ENCODE results near the gene RPH3AL.

RPH3AL gene

GRCh38 chr17:296906-297690 lies 55.5 kb downstream of the RPH3AL start:
- no peak for DNase-seq

- DNase-seq, result no peak
Measured at GRCh38 chr17:296379-296778, 56.2 kb downstream of the RPH3AL start.

GRCh38 chr17:292531-293382 lies 59.9 kb downstream of the RPH3AL start:
- no peak for DNase-seq

- DNase-seq, result no peak
Measured at GRCh38 chr17:292016-292415, 60.6 kb downstream of the RPH3AL start.

GRCh38 chr17:291587-291986 lies 61.0 kb downstream of the RPH3AL start:
- DNase-seq, result no peak

GRCh38 chr17:290626-291025 lies 62.0 kb downstream of the RPH3AL start:
- DNase-seq, result no peak

GRCh38 chr17:290121-290521 lies 62.5 kb downstream of the RPH3AL start:
- DNase-seq, result no peak

- DNase-seq, result no peak
Measured at GRCh38 chr17:289409-289808, 63.2 kb downstream of the RPH3AL start.

- DNase-seq, result no peak
Measured at GRCh38 chr17:288802-289356, 63.7 kb downstream of the RPH3AL start.

GRCh38 chr17:286571-286970 lies 66.0 kb downstream of the RPH3AL start:
- no peak for DNase-seq

GRCh38 chr17:285751-286422 lies 66.7 kb downstream of the RPH3AL start:
- no peak for DNase-seq

GRCh38 chr17:284676-285355 lies 67.8 kb downstream of the RPH3AL start:
- DNase-seq, result no peak

GRCh38 chr17:283911-284675 lies 68.5 kb downstream of the RPH3AL start:
- no peak for DNase-seq

- no peak for DNase-seq
Measured at GRCh38 chr17:282912-283882, 69.4 kb downstream of the RPH3AL start.

- DNase-seq, result peak; percentile 47
Measured at GRCh38 chr17:282000-282911, 70.4 kb downstream of the RPH3AL start.

GRCh38 chr17:281365-281999 lies 71.1 kb downstream of the RPH3AL start:
- DNase-seq, result no peak

- no peak for DNase-seq
Measured at GRCh38 chr17:280901-281300, 71.7 kb downstream of the RPH3AL start.

GRCh38 chr17:280216-280615 lies 72.4 kb downstream of the RPH3AL start:
- no peak for DNase-seq

GRCh38 chr17:279776-280175 lies 72.8 kb downstream of the RPH3AL start:
- no peak for DNase-seq

Data from SIG-M5 (cell line).